EL (cell line): ENCODE data around the gene TYW1.
"Not testable (repeated sequence)": the region's sequence is repeated elsewhere in the genome, so short reads cannot be mapped to it uniquely, and the experiment has no call there.

Experiments used
- DNase-seq: peaks from one replicate; pipeline ENCODE4 v3.0.0-alpha.2; 2016

The TYW1 gene

GRCh38 chr7:66995050-66995776, 1.4 kb upstream of the TYW1 start, which contains the start of gene SBDS:
Gene SBDS, minus strand, starts transcription at chr7:66995586. Its CDS starts 169 bp downstream, at chr7:66995417.
- DNase-seq: peak; percentile 99

- peak; percentile 39 for DNase-seq
Measured at GRCh38 chr7:67000601-67001258, 4.1 kb downstream of the TYW1 start.

GRCh38 chr7:67004145-67004544, 7.5 kb downstream of the TYW1 start:
- DNase-seq: not testable (repeated sequence)

- DNase-seq: no peak
Measured at GRCh38 chr7:67006965-67007364, 10.3 kb downstream of the TYW1 start.

- no peak for DNase-seq
Measured at GRCh38 chr7:67008260-67008659, 11.6 kb downstream of the TYW1 start.

- not testable (repeated sequence) for DNase-seq
Measured at GRCh38 chr7:67009677-67010076, 13.0 kb downstream of the TYW1 start.

- DNase-seq: not testable (repeated sequence)
Measured at GRCh38 chr7:67014076-67014622, 17.5 kb downstream of the TYW1 start.

- DNase-seq: not testable (repeated sequence)
Measured at GRCh38 chr7:67017971-67018370, 21.3 kb downstream of the TYW1 start.

- no peak for DNase-seq
Measured at GRCh38 chr7:67018940-67019339, 22.3 kb downstream of the TYW1 start.

- DNase-seq: peak; percentile 73
Measured at GRCh38 chr7:67019562-67020390, 23.1 kb downstream of the TYW1 start.

GRCh38 chr7:67021260-67021659, 24.6 kb downstream of the TYW1 start:
- DNase-seq: no peak

GRCh38 chr7:67022511-67022910, 25.9 kb downstream of the TYW1 start:
- no peak for DNase-seq

GRCh38 chr7:67025459-67025858, 28.8 kb downstream of the TYW1 start:
- DNase-seq: peak; percentile 78

GRCh38 chr7:67031685-67032084, 35.1 kb downstream of the TYW1 start:
- not testable (repeated sequence) for DNase-seq

GRCh38 chr7:67033251-67033650, 36.6 kb downstream of the TYW1 start:
- no peak for DNase-seq

- DNase-seq: not testable (repeated sequence)
Measured at GRCh38 chr7:67036432-67037395, 40.1 kb downstream of the TYW1 start.

- DNase-seq: not testable (repeated sequence)
Measured at GRCh38 chr7:67040832-67041231, 44.2 kb downstream of the TYW1 start.

- peak; percentile 87 for DNase-seq
Measured at GRCh38 chr7:67042781-67043558, 46.3 kb downstream of the TYW1 start.

GRCh38 chr7:67043559-67043930, 46.9 kb downstream of the TYW1 start:
- DNase-seq: not testable (repeated sequence)

- no peak for DNase-seq
Measured at GRCh38 chr7:67045496-67045995, 48.9 kb downstream of the TYW1 start.

GRCh38 chr7:67046819-67047218, 50.2 kb downstream of the TYW1 start:
- DNase-seq: not testable (repeated sequence)
